Stimulated activated CD8-positive, alpha-beta memory T cell treated with anti-CD3 and anti-CD28 coated beads, Interleukin-4, amount 100 ng/mL, for 48 hours (primary cell): Measurements from ENCODE around the gene MAPK6.

ENCODE experiments used
- DNase-seq: peaks from one replicate; pipeline ENCODE4 v3.0.0-alpha.2; 2020

Gene MAPK6

GRCh38 chr15:52107238-52107637, 88.2 kb downstream of the MAPK6 start:
- DNase-seq = no peak

DNA sequence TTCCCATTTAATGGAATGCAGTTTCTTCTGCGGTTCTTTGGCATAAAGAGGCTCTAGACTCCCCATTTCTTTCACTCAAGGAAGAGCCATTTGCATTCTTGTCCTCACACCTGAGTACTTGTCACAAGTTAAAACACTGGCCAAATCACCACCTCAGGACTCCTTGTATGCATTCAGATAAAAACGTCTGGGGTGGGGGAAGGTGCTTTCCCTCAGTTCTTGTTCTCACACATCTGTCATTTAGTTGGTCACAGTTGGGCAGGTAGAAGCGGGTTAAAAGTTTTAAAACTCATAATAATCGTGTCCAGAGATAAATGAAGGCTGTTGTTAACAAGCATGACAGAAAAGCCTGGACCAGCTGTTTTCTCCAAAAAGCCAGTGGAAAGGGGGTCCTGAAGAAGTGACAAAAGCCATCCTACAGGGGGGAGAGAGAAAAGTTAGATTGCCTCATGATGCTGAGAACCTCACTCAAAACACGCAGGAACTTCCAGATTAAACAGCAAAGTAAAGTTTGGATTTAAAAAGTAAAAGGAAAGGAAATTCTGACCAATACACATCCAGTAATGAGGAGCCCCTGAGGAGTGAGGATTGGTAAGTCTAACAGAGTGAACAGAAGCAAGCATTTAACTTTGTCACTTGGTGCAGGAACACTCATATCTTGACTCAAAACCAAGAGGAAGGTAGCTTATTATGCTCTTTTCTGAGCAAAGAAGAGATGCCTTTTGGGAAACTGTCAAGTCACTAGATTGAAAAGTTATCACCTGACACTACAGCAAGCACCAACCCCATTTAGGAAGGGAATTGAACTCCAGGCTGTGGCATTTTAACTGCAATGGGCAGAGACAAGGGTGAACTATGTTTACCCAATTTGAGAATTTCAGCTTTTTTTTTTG, 90.8 kb downstream of the MAPK6 start:
- no peak for DNase-seq

GRCh38 chr15:52111517-52112202, 92.6 kb downstream of the MAPK6 start:
- no peak for DNase-seq

DNA sequence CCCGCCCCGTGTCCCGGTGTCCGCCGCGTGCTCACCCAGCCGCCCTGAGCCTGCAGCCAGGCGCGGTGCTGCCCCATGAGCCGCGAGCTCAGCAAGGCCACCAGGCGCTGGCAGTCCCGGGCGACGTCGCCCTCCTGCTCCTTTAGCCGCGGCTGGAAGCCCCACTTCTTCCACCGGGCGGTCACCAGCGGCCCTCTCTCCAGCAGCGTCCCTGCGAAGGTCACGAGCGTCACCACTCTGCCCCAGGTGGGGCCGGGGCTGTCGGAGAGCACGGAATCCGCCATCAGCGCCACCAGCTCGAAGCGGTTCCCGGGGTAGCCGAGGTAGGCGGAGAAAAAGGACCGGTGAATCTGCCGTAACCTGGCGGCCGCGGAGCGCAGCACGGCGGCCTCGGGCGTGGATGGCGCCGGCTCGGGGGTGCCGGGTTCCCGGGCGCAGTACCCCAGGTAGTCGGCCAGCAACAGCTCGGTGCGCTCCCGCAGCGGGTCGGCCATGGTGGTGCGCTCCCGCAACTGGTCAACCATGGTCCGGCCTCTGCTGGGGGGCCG, 93.3 kb downstream of the MAPK6 start:
- peak; percentile 52 for DNase-seq

GRCh38 chr15:52113235-52113634, 94.2 kb downstream of the MAPK6 start:
- no peak for DNase-seq

- no peak for DNase-seq
These were observed 94.7 kb downstream of the MAPK6 start for GRCh38 chr15:52113708-52114107.

DNA sequence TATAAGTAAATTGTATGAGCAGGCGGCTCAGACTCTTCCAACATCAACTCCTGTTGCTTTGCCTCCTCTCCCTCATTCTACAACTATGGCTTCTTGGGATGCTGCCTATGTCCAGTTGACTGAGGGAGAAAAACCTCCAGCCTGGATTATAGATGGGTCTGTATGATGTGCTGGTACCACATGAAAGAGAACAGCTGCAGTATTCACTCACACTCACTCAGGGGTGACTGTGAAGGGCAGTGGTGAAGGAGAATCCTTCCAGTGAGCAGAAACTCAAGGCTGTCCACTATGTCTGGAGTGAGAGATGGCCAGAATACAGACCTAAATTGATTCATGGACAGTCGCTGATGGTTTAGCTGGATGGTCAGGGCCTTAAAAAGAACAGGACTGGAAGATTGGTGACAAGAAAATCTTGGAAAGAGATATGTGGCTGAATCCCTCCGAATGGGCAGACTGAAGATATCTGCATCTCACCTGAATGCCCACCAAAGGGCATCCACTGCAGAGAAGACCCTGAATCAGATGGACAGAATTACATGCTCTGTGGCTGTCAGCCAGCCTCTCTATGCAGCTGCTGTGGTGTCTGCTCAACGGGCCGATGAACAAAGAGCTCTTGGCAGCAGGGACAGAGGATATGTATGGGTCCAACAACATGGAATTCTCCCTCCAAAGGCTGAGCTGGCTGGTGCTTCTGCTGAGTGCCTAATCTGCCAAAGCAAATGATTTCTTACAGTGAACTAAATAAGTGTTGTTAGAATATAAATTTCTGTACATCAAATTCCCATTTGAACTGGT, 95.4 kb downstream of the MAPK6 start:
- no peak for DNase-seq

- DNase-seq = no peak
These were observed 96.8 kb downstream of the MAPK6 start for GRCh38 chr15:52115598-52116427.
